Suprapubic skin (tissue), 3 donors: ENCODE measurements around the gene CDC14A.

Experiments used
- POLR2AphosphoS5 ChIP-seq, 3 donors: sonication (generic); formaldehyde crosslinking; IDR thresholded peaks; one replicate each; pipeline ENCODE4 v1.6.1; 2017; ENCODE audit warnings: antibody characterized with exemption in 3 of 3
- TF ChIP-seq, protein P1 (sequence below), 2 donors: fragments of 200-600 bp in 1 of 2; fragments of 450-650 bp in 1 of 2; sonication (generic) in 1 of 2; IDR thresholded peaks; one replicate each; pipeline ENCODE4 v1.5.1; 2016 to 2019; ENCODE audit warnings: antibody characterized with exemption in 2 of 2, mild to moderate bottlenecking in 1 of 2, moderate library complexity in 1 of 2

GRCh38 chr1:100556181-100556580 lies 203.9 kb downstream of the CDC14A start:
- TF ChIP-seq, protein P1, sequence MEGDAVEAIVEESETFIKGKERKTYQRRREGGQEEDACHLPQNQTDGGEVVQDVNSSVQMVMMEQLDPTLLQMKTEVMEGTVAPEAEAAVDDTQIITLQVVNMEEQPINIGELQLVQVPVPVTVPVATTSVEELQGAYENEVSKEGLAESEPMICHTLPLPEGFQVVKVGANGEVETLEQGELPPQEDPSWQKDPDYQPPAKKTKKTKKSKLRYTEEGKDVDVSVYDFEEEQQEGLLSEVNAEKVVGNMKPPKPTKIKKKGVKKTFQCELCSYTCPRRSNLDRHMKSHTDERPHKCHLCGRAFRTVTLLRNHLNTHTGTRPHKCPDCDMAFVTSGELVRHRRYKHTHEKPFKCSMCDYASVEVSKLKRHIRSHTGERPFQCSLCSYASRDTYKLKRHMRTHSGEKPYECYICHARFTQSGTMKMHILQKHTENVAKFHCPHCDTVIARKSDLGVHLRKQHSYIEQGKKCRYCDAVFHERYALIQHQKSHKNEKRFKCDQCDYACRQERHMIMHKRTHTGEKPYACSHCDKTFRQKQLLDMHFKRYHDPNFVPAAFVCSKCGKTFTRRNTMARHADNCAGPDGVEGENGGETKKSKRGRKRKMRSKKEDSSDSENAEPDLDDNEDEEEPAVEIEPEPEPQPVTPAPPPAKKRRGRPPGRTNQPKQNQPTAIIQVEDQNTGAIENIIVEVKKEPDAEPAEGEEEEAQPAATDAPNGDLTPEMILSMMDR (IDR thresholded peaks at IDR 0.05), result no peak
- no peak for TF ChIP-seq POLR2AphosphoS5 (IDR thresholded peaks at IDR 0.05)
